ENCODE results near the gene CLMN. TPM values are rescaled to one million over a fixed set of nuclear protein-coding genes. Genes with fewer than 3 reads are reported as not detected.
A peak's percentile ranks its signal among the peaks of the same experiment; 100 is the strongest.

Gene CLMN
- total RNA-seq, 2 donors from 2014 or later = 24.6 to 39.3 TPM

DNA sequence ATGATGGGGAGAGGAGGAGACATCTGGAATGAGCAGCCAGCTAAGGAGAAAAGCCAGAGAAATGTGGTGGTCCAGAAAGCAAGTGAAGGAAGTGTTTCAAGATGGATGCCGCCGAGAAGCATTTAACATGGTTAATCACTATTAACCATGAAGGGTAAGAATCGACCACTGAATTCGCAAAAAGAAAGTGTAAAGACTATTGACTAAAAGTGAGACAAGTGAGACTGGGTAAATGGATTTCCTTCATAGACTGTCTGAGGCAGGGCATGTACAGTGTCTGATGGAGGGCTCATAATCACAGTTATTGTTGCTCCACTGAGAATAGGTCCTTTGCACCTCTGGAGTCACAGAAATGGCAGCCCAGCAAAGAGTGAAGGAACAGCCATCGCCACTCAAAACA, 25.3 kb upstream of the CLMN start:
- no peak for DNase-seq (ENCODE audit: low spot score)
- WGBS = 88% methylated on average over 5 of the region's 5 CpGs
- Histone ChIP-seq H3K36me3 (no peaks in the 10 kb centered on the region), H3K4me1 (replicated peaks) (no peaks in the 10 kb centered on the region), H3K4me3 (no peak overlapping the region), H3K27ac (no peak overlapping the region), H3K27me3 (replicated peaks; ENCODE audit: insufficient read depth) (no peaks in the 10 kb centered on the region), H3K9me3 (no peaks in the 10 kb centered on the region)
- intact Hi-C loops (cut with DNase I) = no loop called here
- no peak for TF ChIP-seq POLR2AphosphoS5 (IDR thresholded peaks at IDR 0.05)
- TF ChIP-seq, protein P1, sequence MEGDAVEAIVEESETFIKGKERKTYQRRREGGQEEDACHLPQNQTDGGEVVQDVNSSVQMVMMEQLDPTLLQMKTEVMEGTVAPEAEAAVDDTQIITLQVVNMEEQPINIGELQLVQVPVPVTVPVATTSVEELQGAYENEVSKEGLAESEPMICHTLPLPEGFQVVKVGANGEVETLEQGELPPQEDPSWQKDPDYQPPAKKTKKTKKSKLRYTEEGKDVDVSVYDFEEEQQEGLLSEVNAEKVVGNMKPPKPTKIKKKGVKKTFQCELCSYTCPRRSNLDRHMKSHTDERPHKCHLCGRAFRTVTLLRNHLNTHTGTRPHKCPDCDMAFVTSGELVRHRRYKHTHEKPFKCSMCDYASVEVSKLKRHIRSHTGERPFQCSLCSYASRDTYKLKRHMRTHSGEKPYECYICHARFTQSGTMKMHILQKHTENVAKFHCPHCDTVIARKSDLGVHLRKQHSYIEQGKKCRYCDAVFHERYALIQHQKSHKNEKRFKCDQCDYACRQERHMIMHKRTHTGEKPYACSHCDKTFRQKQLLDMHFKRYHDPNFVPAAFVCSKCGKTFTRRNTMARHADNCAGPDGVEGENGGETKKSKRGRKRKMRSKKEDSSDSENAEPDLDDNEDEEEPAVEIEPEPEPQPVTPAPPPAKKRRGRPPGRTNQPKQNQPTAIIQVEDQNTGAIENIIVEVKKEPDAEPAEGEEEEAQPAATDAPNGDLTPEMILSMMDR (IDR thresholded peaks at IDR 0.05) = no peak
- no peak for TF ChIP-seq POLR2A (IDR thresholded peaks at IDR 0.05)

DNA sequence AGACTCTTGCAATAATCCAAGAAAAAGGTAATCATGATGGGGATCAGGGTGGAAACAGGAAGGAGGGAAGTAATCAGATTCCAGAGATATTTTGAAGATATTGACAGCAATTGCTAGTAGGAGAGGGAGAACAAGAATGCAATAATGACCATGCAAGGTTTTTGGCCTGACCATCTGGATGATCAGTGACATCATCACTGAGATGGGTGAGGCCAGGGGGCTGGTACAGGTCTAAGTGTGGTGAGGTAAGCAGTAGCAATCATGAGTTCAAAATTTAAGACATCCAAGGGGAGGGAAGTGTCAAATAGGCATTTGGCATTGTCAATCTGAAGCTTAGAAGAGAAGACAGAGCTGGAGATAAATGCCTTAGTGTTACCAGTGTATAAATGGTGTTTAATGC, 24.8 kb upstream of the CLMN start:
- no peak for TF ChIP-seq POLR2A (IDR thresholded peaks at IDR 0.05)
- TF ChIP-seq POLR2AphosphoS5 (IDR thresholded peaks at IDR 0.05) = no peak
- TF ChIP-seq, protein P1 (IDR thresholded peaks at IDR 0.05) = no peak
- no peak overlapping the region for H3K27ac ChIP-seq
- no peaks in the 10 kb centered on the region for H3K27me3 ChIP-seq (replicated peaks; ENCODE audit: insufficient read depth)
- DNase-seq (ENCODE audit: low spot score) = no peak
- H3K4me1 ChIP-seq (replicated peaks) = no peaks in the 10 kb centered on the region
- no peak overlapping the region for H3K4me3 ChIP-seq
- intact Hi-C loops (cut with DNase I) = no loop called here
- no peaks in the 10 kb centered on the region for H3K9me3 ChIP-seq
- no peaks in the 10 kb centered on the region for H3K36me3 ChIP-seq

DNA sequence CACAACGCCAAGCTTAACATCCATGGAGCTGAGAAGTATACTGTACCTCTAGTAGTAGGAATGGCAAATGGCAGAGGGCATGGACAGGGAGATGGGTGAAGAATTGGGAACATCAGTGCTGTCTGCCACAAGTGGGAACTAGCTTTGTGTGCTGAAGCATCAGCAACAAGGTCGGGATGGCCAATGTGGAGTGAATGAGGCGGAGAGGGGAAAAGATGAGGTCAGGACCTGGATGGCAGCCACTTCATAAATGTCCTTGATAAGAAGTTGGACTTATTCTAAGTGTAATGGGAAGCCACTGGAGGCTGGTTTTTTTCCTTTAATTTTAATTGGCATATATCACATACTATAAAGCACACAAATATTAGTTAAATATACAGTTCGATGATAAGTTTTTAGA, 21.9 kb upstream of the CLMN start:
- H3K36me3 ChIP-seq = no peaks in the 10 kb centered on the region
- TF ChIP-seq POLR2AphosphoS5 (IDR thresholded peaks at IDR 0.05) = no peak
- TF ChIP-seq POLR2A (IDR thresholded peaks at IDR 0.05) = no peak
- TF ChIP-seq, protein P1 (IDR thresholded peaks at IDR 0.05) = no peak
- peak overlapping the region; percentile 78 to 81 for H3K27ac ChIP-seq
- intact Hi-C loops (cut with DNase I) = no loop called here
- DNase-seq (ENCODE audit: low spot score) = no peak
- no peak overlapping the region for H3K4me3 ChIP-seq
- H3K9me3 ChIP-seq = no peaks in the 10 kb centered on the region
- no peaks in the 10 kb centered on the region for H3K4me1 ChIP-seq (replicated peaks)
- 90% methylated on average over 4 of the region's 4 CpGs for WGBS
- no peaks in the 10 kb centered on the region for H3K27me3 ChIP-seq (replicated peaks; ENCODE audit: insufficient read depth)

DNA sequence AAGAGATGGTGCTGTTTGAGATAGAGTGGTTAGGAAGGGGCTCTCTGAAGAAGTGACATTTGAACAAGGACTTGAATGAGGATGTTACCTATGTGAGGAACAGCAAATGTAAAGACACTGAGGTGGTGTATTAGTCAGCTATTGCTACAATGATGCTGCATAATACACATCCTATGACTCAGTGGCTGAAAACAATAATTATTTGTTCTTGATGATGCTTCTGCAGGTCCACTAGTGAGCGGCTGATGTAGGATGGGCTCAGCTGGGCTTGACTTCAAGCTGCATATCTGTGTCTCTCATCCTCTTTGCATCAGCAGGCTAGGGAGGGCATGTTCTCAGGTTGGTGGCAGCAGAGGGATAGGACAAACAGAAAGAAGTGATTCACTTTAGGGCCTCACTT, 21.4 kb upstream of the CLMN start:
- no peak overlapping the region for H3K4me3 ChIP-seq
- peak overlapping the region; percentile 78 to 81 for H3K27ac ChIP-seq
- no peaks in the 10 kb centered on the region for H3K36me3 ChIP-seq
- TF ChIP-seq POLR2AphosphoS5 (IDR thresholded peaks at IDR 0.05) (no peak), POLR2A (IDR thresholded peaks at IDR 0.05) (no peak)
- TF ChIP-seq, protein P1 (IDR thresholded peaks at IDR 0.05) = no peak
- H3K4me1 ChIP-seq (replicated peaks) = no peaks in the 10 kb centered on the region
- 100% methylated on average over 1 of the region's 1 CpG for WGBS
- no peak for DNase-seq (ENCODE audit: low spot score)
- H3K27me3 ChIP-seq (replicated peaks; ENCODE audit: insufficient read depth) = no peaks in the 10 kb centered on the region
- no peaks in the 10 kb centered on the region for H3K9me3 ChIP-seq
- intact Hi-C loops (cut with DNase I) = no loop called here

DNA sequence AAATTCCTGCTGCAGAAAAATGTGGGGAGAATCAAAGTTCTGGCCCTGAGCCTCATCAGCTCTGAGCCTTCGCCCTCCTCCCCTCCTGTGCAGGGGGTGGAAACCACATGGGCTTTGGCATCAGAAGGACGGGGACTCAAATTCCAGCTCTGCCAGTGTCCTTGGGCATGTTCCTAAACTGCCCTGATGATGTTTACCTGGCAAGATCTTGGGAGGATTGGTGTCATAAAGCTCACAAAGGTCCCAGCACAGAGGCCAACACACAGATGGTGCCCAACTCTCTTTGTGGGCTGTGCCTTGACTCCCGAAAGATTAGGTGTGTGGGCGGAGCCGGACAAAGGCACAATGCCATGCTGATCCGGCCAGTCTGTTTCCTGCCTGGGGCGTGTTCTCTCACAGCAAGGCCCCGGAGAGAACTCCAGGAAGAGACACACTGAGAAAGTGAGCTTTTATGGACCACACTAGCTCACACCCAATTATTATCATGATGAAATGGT, 20.5 kb upstream of the CLMN start:
- TF ChIP-seq POLR2A (IDR thresholded peaks at IDR 0.05) (no peak), POLR2AphosphoS5 (IDR thresholded peaks at IDR 0.05) (peak; percentile 92)
- H3K27me3 ChIP-seq (replicated peaks; ENCODE audit: insufficient read depth) = no peaks in the 10 kb centered on the region
- 31% methylated on average over 8 of the region's 8 CpGs for WGBS
- peak overlapping the region; percentile 78 to 81 for H3K27ac ChIP-seq
- DNase-seq (ENCODE audit: low spot score) = peak; percentile 96
- H3K9me3 ChIP-seq = no peaks in the 10 kb centered on the region
- intact Hi-C loops (cut with DNase I) = no loop called here
- H3K4me1 ChIP-seq (replicated peaks) = no peaks in the 10 kb centered on the region
- no peak overlapping the region for H3K4me3 ChIP-seq
- no peaks in the 10 kb centered on the region for H3K36me3 ChIP-seq

Data from prostate gland (tissue), 2 donors.